H1 (cell line): Measurements from ENCODE around the gene ZDHHC11.
"Not testable (repeated sequence)": the region's sequence is repeated elsewhere in the genome, so short reads cannot be mapped to it uniquely, and the experiment has no call there.

Source experiments
- ATF3 ChIP-seq: IDR thresholded peaks from 2 replicates; pipeline ENCODE4 v1.6.1; 2011; ENCODE audit warnings: low read depth, mild to moderate bottlenecking, low read length; ENCODE audit not compliant: insufficient read depth
- CBX5 ChIP-seq: fragments of 300-800, 300-1000 bp; sonication (generic); IDR thresholded peaks from 2 replicates; pipeline ENCODE4 v1.7.1; 2016; ENCODE audit warnings: antibody characterized with exemption, low read length, low read depth
- CEBPB ChIP-seq: IDR thresholded peaks from 2 replicates; pipeline ENCODE4 v1.6.1; 2012; ENCODE audit warnings: low read depth, low read length
- CHD1 ChIP-seq: IDR thresholded peaks from 2 replicates; pipeline ENCODE4 v1.6.1; 2012; ENCODE audit warnings: low read depth, low read length, improper control_type of control experiment
- EP300 ChIP-seq, 2 experiments: IDR thresholded peaks; 1 replicate in 1 of 2; 2 replicates in 1 of 2; pipeline ENCODE4 v1.6.1; 2011 to 2012; ENCODE audit warnings: low read depth in 2 of 2, low read length in 2 of 2, mild to moderate bottlenecking in 2 of 2, borderline replicate concordance in 1 of 2, inconsistent platforms in 1 of 2, moderate library complexity in 1 of 2
- HDAC2 ChIP-seq, 2 experiments: fragments of 300-600 bp in 1 of 2; sonication (generic) in 1 of 2; IDR thresholded peaks; 2 replicates each; pipeline ENCODE4 v1.6.1; 2011 to 2012; ENCODE audit warnings: low read depth in 2 of 2, low read length in 2 of 2, mild to moderate bottlenecking in 2 of 2, moderate library complexity in 2 of 2, borderline replicate concordance in 1 of 2, inconsistent platforms in 1 of 2
- POLR2A ChIP-seq, 2 experiments: IDR thresholded peaks; 1 replicate in 1 of 2; 2 replicates in 1 of 2; pipeline ENCODE4 v1.6.1; 2011; ENCODE audit warnings: low read depth in 2 of 2, low read length in 2 of 2, mild to moderate bottlenecking in 2 of 2; ENCODE audit errors: control extremely low read depth in 1 of 2
- POLR2AphosphoS5 ChIP-seq: IDR thresholded peaks from 2 replicates; pipeline ENCODE4 v1.6.1; 2011; ENCODE audit warnings: low read depth, low read length
- TCF12 ChIP-seq: IDR thresholded peaks from 2 replicates; pipeline ENCODE4 v1.6.1; 2011; ENCODE audit warnings: low read depth, mild to moderate bottlenecking, low read length

GRCh38 chr5:835933-836612, 14.7 kb downstream of the ZDHHC11 start:
- not testable (repeated sequence) for TF ChIP-seq EP300 (IDR thresholded peaks at IDR 0.05; ENCODE audit: borderline replicate concordance in 1 of 2, low read depth in 2 of 2, low read length in 2 of 2); TCF12; POLR2A (IDR thresholded peaks at IDR 0.05; ENCODE audit: control extremely low read depth in 1 of 2, low read depth in 2 of 2, low read length in 2 of 2); HDAC2 (IDR thresholded peaks at IDR 0.05; ENCODE audit: borderline replicate concordance in 1 of 2, low read depth in 2 of 2, low read length in 2 of 2); POLR2AphosphoS5; CHD1; CEBPB; CBX5; ATF3
